ENCODE measurements around the gene FAM76A.

GRCh38 chr1:27741121-27741520 is 15.4 kb downstream of the FAM76A start:
- TF ChIP-seq CTCF (IDR thresholded peaks at IDR 0.05; ENCODE audit: extremely low read depth in 1 of 2, insufficient read depth in 1 of 2, low read depth in 1 of 2, low read length in 2 of 2) = no peak
- no peak for TF ChIP-seq EZH2 (IDR thresholded peaks at IDR 0.05; ENCODE audit: borderline replicate concordance, low read depth, low read length, severe bottlenecking)
- no peak for TF ChIP-seq POLR2A (IDR thresholded peaks at IDR 0.05; ENCODE audit: low read depth, low read length)
- TF ChIP-seq POLR2AphosphoS5 (IDR thresholded peaks at IDR 0.05; ENCODE audit: insufficient read depth, low read depth, low read length) = no peak
- TF ChIP-seq MAX (IDR thresholded peaks at IDR 0.05; ENCODE audit: insufficient read depth, insufficient read length) = no peak
- no peak for TF ChIP-seq MYC (IDR thresholded peaks at IDR 0.05; ENCODE audit: low read depth, low read length)
- no peak for TF ChIP-seq GATA2 (IDR thresholded peaks at IDR 0.05; ENCODE audit: insufficient read depth, insufficient read length, low read depth, low read length)
- no peak for TF ChIP-seq JUN (IDR thresholded peaks at IDR 0.05; ENCODE audit: borderline replicate concordance, insufficient read depth, insufficient read length, low read depth)
